Body of pancreas (tissue), 4 donors: ENCODE data around the gene OR12D3.

Experiments
- CTCF ChIP-seq, 7 experiments: fragments of 450-650 bp in 4 of 7; fragments of 200-600 bp in 3 of 7; sonication (generic) in 3 of 7; IDR thresholded peaks; one replicate each; pipeline ENCODE4 v1.5.1; 2016 to 2019; ENCODE audit warnings: antibody characterized with exemption in 7 of 7
- POLR2A ChIP-seq, 3 donors: fragments of 450-650 bp; IDR thresholded peaks; one replicate each; pipeline ENCODE4 v1.6.1; 2016; ENCODE audit warnings: antibody characterized with exemption in 3 of 3, mild to moderate bottlenecking in 2 of 3

GRCh38 chr6:29368765-29369164 is 6.3 kb downstream of the OR12D3 start, which contains the start of gene OR5V1:
- TF ChIP-seq CTCF (IDR thresholded peaks at IDR 0.05) (no peak), POLR2A (IDR thresholded peaks at IDR 0.05) (no peak)
